GM04503 (cell line): ENCODE measurements around the gene TSPAN2.

ENCODE experiments used
- DNase-seq: peaks from one replicate; pipeline ENCODE4 v3.0.0-alpha.2; 2012; ENCODE audit warnings: low read depth

The TSPAN2 gene

GRCh38 chr1:115113766-115114165 is 24.5 kb upstream of the TSPAN2 start:
- DNase-seq: no peak

GRCh38 chr1:115112496-115113375 is 23.4 kb upstream of the TSPAN2 start:
- no peak for DNase-seq

- no peak for DNase-seq
These were observed 18.4 kb upstream of the TSPAN2 start for GRCh38 chr1:115107516-115108260.

GRCh38 chr1:115105831-115106230 is 16.5 kb upstream of the TSPAN2 start:
- no peak for DNase-seq

- no peak for DNase-seq
These were observed 10.4 kb upstream of the TSPAN2 start for GRCh38 chr1:115099693-115100050.

GRCh38 chr1:115098979-115099692 is 9.8 kb upstream of the TSPAN2 start:
- peak; percentile 68 for DNase-seq

- DNase-seq: no peak
These were observed 2.9 kb upstream of the TSPAN2 start for GRCh38 chr1:115092175-115092574.

- DNase-seq: no peak
These were observed 2.3 kb upstream of the TSPAN2 start for GRCh38 chr1:115091572-115091971.

- no peak for DNase-seq
These were observed 1.7 kb upstream of the TSPAN2 start for GRCh38 chr1:115090956-115091355.

GRCh38 chr1:115090540-115090939 is 1.2 kb upstream of the TSPAN2 start:
- DNase-seq: no peak

GRCh38 chr1:115090186-115090490 is 835 bp upstream of the TSPAN2 start:
- DNase-seq: no peak

GRCh38 chr1:115088871-115089419 is 358 bp downstream of the TSPAN2 start:
- no peak for DNase-seq

- no peak for DNase-seq
These were observed 1.1 kb downstream of the TSPAN2 start for GRCh38 chr1:115088115-115088778.

- no peak for DNase-seq
These were observed 3.0 kb downstream of the TSPAN2 start for GRCh38 chr1:115086176-115086830.

- no peak for DNase-seq
These were observed 4.3 kb downstream of the TSPAN2 start for GRCh38 chr1:115084902-115085511.

- DNase-seq: no peak
These were observed 6.4 kb downstream of the TSPAN2 start for GRCh38 chr1:115082949-115083348.

GRCh38 chr1:115078708-115079107 is 10.6 kb downstream of the TSPAN2 start:
- no peak for DNase-seq

GRCh38 chr1:115077984-115078330 is 11.3 kb downstream of the TSPAN2 start:
- DNase-seq: no peak

- no peak for DNase-seq
These were observed 11.9 kb downstream of the TSPAN2 start for GRCh38 chr1:115077286-115077983.

- peak; percentile 31 for DNase-seq
These were observed 12.9 kb downstream of the TSPAN2 start for GRCh38 chr1:115076384-115076915.
